ENCODE results near the gene ADARB1.

DNA sequence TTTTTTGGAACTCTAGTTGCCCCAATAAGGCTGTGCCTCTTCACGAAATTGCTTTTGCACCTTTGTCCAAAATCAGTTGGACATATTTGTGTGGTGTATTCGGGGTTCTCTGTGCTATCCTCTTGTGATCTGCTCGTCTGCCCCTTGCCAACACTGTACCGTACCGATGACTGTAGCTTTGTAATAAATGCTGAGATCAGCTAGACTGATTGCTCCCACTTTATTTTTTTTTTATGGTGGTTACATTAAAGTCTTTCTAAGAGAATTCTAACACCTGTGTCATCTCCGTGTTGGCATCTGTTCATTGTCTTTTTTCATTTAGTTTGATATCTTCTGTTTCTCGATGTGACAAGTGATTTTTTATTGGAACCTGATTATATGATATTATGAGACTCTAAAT lies 94.1 kb downstream of the ADARB1 start:
- TF ChIP-seq, protein P1, sequence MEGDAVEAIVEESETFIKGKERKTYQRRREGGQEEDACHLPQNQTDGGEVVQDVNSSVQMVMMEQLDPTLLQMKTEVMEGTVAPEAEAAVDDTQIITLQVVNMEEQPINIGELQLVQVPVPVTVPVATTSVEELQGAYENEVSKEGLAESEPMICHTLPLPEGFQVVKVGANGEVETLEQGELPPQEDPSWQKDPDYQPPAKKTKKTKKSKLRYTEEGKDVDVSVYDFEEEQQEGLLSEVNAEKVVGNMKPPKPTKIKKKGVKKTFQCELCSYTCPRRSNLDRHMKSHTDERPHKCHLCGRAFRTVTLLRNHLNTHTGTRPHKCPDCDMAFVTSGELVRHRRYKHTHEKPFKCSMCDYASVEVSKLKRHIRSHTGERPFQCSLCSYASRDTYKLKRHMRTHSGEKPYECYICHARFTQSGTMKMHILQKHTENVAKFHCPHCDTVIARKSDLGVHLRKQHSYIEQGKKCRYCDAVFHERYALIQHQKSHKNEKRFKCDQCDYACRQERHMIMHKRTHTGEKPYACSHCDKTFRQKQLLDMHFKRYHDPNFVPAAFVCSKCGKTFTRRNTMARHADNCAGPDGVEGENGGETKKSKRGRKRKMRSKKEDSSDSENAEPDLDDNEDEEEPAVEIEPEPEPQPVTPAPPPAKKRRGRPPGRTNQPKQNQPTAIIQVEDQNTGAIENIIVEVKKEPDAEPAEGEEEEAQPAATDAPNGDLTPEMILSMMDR (conservative IDR thresholded peaks at IDR 0.05; ENCODE audit: low read depth in 2 of 2): no peak
- TF ChIP-seq EZH2phosphoT487 (IDR thresholded peaks at IDR 0.05; ENCODE audit: unreplicated experiment) (no peak), CREB1 (CRISPR knock-in tag; IDR thresholded peaks at IDR 0.05; ENCODE audit: low read depth) (no peak), EZH2 (IDR thresholded peaks at IDR 0.05; ENCODE audit: low read depth, unreplicated experiment) (no peak)
